Tibial nerve (tissue), 4 donors: ENCODE data around the gene PRRC2C. TPM values are rescaled to one million over a fixed set of nuclear protein-coding genes. Genes with fewer than 3 reads are reported as not detected.

Source experiments
- DNase-seq, 2 donors: peaks; one replicate each; pipeline ENCODE4 v3.0.0-alpha.2; 2019; ENCODE audit warnings: low spot score in 2 of 2
- H3K27ac ChIP-seq, 4 donors: fragments of 200-600 bp; sonication (generic) in 3 of 4; one replicate each; pipeline ENCODE4 v1.5.1; 2017 to 2019; ENCODE audit warnings: mild to moderate bottlenecking in 1 of 4
- H3K27me3 ChIP-seq, 2 donors: fragments of 200-600 bp; sonication (generic) in 1 of 2; one replicate each; pipeline versions ENCODE4 v1.5.1 to v1.6.0; 2017 to 2019
- H3K36me3 ChIP-seq, 3 donors: fragments of 200-600 bp; sonication (generic); one replicate each; pipeline ENCODE4 v1.5.1; 2018 to 2019
- H3K4me1 ChIP-seq, 4 donors: fragments of 200-600 bp; sonication (generic) in 3 of 4; one replicate each; pipeline ENCODE4 v1.5.1; 2017 to 2019
- H3K4me3 ChIP-seq, 4 donors: fragments of 200-600 bp; sonication (generic) in 3 of 4; one replicate each; pipeline ENCODE4 v1.5.1; 2017 to 2019; ENCODE audit warnings: mild to moderate bottlenecking in 1 of 4, moderate library complexity in 1 of 4
- H3K9me3 ChIP-seq, 4 donors: fragments of 200-600 bp; sonication (generic) in 3 of 4; one replicate each; pipeline ENCODE4 v1.5.1; 2017 to 2019
- CTCF ChIP-seq, 5 experiments: fragments of 200-600 bp in 3 of 5; fragments of 450-650 bp in 2 of 5; sonication (generic) in 3 of 5; IDR thresholded peaks; one replicate each; pipeline ENCODE4 v1.5.1; 2016 to 2019; ENCODE audit warnings: antibody characterized with exemption in 5 of 5, mild to moderate bottlenecking in 3 of 5, moderate library complexity in 2 of 5
- EP300 ChIP-seq, 2 donors: sonication (generic); formaldehyde crosslinking; IDR thresholded peaks; one replicate each; pipeline ENCODE4 v1.6.1; 2017; ENCODE audit warnings: antibody characterized with exemption in 2 of 2, mild to moderate bottlenecking in 1 of 2
- POLR2A ChIP-seq, 2 donors: fragments of 450-650 bp; IDR thresholded peaks; one replicate each; pipeline ENCODE4 v1.6.1; 2017; ENCODE audit warnings: antibody characterized with exemption in 2 of 2, mild to moderate bottlenecking in 2 of 2, moderate library complexity in 2 of 2
- WGBS, 2 donors: methylation state at CpG; one replicate each; pipeline ENCODE4 v1.1.5; 2018; 5-methylcytosine and 5-hydroxymethylcytosine counted together
- small RNA-seq: library from RNA; depleted of rRNA; stranded (forward); fragments of <200 nt; gene quantifications from one replicate; pipeline ENCODE3, GENCODE V24; 2016
- total RNA-seq, 4 donors: library from RNA; depleted of rRNA; stranded (reverse); fragments of >200 nt; gene quantifications; one replicate each; pipeline ENCODE4 v1.1.0, GENCODE V29; 2016

The PRRC2C gene
- total RNA-seq, 4 donors from 2014 or later = 69.8 to 91.6 (median 80.2) TPM

GRCh38 chr1:171641076-171641864 is 155.9 kb downstream of the PRRC2C start:
- WGBS, 2 donors = 43 to 51% methylated on average over 10 of the region's 10 CpGs
- DNase-seq = no peak
- Histone ChIP-seq H3K36me3 (no peaks in the 10 kb centered on the region), H3K27me3 (no peaks in the 10 kb centered on the region), H3K27ac (no peak overlapping the region), H3K4me1 (peaks cover 0 to 16% (median 5%) of the 10 kb centered on the region in 4 donors), H3K9me3 (no peaks in the 10 kb centered on the region), H3K4me3 (no peak overlapping the region)
- TF ChIP-seq EP300 (IDR thresholded peaks at IDR 0.05) (no peak), CTCF (IDR thresholded peaks at IDR 0.05) (no peak), POLR2A (IDR thresholded peaks at IDR 0.05) (no peak)

GRCh38 chr1:171642197-171642596 is 156.9 kb downstream of the PRRC2C start:
- H3K36me3 ChIP-seq = no peaks in the 10 kb centered on the region
- TF ChIP-seq POLR2A (IDR thresholded peaks at IDR 0.05) = no peak
- no peak for TF ChIP-seq EP300 (IDR thresholded peaks at IDR 0.05)
- TF ChIP-seq CTCF (IDR thresholded peaks at IDR 0.05) = no peak
- no peak for DNase-seq
- WGBS, 2 donors = 85% methylated on average over 4 of the region's 4 CpGs
- H3K4me1 ChIP-seq = peaks cover 0 to 16% (median 5%) of the 10 kb centered on the region in 4 donors
- no peaks in the 10 kb centered on the region for H3K27me3 ChIP-seq
- H3K27ac ChIP-seq = no peak overlapping the region
- no peaks in the 10 kb centered on the region for H3K9me3 ChIP-seq
- no peak overlapping the region for H3K4me3 ChIP-seq

Small RNA genes lying within 50 kb of the gene (small RNA-seq; reads per million reads assigned to genes)
- gene CYCSP53 = not detected

Other genes starting within 250 kb of the PRRC2C start
- 1 to 10 TPM in 1 of 4 donors, under 1 TPM in 3; 0.21 to 2.9 (median 0.67) TPM for gene FMO1, start 237.0 kb upstream of the PRRC2C start, total RNA-seq
- 10 to 100 TPM in 1 of 4 donors, 1 to 10 TPM in 3; 2.4 to 27.3 (median 3.9) TPM for gene FMO4, start 171.3 kb upstream of the PRRC2C start, total RNA-seq
- not detected for gene MYOCOS, start 136.7 kb downstream of the PRRC2C start, total RNA-seq
- gene MYOC, start 167.2 kb downstream of the PRRC2C start, total RNA-seq = 100 to 1,000 TPM in 3 of 4 donors, 10 to 100 TPM in 1; 52.8 to 403 (median 136) TPM